Fibroblast of lung (primary cell): ENCODE measurements around the gene COL9A3.

Experiments used
- EZH2 ChIP-seq: IDR thresholded peaks from 2 replicates; pipeline ENCODE4 v1.5.1; 2012; ENCODE audit warnings: low read length, control low read depth, mild to moderate bottlenecking; ENCODE audit errors: missing control alignments
- TF ChIP-seq, protein P1 (sequence below), 2 donors: IDR thresholded peaks in 1 of 2; conservative IDR thresholded peaks in 1 of 2; 1 replicate in 1 of 2; 2 replicates in 1 of 2; pipeline ENCODE4 v1.5.1; 2011 to 2012; ENCODE audit warnings: low read length in 2 of 2, control low read depth in 1 of 2, inconsistent platforms in 1 of 2, low read depth in 1 of 2, mild to moderate bottlenecking in 1 of 2

DNA sequence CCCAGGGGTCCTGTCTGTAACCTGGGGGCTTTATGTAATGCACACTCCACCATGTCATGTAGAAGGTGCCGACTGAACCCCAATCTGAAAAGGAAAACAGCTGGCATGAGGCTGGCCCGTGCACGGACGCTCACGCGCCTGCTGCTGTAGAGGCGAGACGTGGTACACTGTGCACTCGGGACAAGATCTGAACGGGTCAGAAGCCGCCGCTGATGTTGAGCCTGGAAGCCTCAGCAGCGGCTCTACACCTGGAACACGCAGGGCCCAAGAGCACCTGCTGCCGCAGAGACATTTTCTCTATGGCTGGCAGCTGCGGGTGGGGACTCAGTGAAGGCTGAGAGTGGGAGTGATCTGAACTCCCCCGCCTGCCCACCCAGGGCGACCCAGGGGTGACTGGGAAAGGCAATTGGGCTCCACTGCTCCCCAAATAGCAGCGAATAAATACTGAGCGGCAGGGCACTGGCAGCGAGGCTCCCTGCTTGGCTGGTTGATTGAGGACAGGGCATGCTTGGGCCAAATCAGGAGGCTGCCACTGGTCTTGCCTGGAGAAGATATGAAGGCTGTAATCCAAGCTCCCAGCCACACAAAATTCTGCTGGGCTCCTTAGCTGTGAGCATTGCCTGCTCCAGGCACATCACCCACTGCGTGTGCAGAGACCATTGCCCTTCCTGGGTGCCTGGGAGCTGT lies 14.7 kb upstream of the COL9A3 start:
- TF ChIP-seq, protein P1, sequence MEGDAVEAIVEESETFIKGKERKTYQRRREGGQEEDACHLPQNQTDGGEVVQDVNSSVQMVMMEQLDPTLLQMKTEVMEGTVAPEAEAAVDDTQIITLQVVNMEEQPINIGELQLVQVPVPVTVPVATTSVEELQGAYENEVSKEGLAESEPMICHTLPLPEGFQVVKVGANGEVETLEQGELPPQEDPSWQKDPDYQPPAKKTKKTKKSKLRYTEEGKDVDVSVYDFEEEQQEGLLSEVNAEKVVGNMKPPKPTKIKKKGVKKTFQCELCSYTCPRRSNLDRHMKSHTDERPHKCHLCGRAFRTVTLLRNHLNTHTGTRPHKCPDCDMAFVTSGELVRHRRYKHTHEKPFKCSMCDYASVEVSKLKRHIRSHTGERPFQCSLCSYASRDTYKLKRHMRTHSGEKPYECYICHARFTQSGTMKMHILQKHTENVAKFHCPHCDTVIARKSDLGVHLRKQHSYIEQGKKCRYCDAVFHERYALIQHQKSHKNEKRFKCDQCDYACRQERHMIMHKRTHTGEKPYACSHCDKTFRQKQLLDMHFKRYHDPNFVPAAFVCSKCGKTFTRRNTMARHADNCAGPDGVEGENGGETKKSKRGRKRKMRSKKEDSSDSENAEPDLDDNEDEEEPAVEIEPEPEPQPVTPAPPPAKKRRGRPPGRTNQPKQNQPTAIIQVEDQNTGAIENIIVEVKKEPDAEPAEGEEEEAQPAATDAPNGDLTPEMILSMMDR (conservative IDR thresholded peaks at IDR 0.05 in 1 of 2, IDR thresholded peaks at IDR 0.05 in 1 of 2; ENCODE audit: low read depth in 1 of 2, low read length in 2 of 2), result no peak
- no peak for TF ChIP-seq EZH2
